GM12878 (cell line): ENCODE results near the gene PLEKHM3.

Source experiments
- CREB1 ChIP-seq: IDR thresholded peaks from 2 replicates; pipeline ENCODE4 v1.6.1; 2012; ENCODE audit warnings: low read depth, mild to moderate bottlenecking, inconsistent platforms
- CTCF ChIP-seq, 3 experiments: IDR thresholded peaks in 2 of 3; conservative IDR thresholded peaks in 1 of 3; 2 replicates each; pipeline ENCODE4 v1.5.1; 2011; ENCODE audit warnings: low read depth in 3 of 3, low read length in 3 of 3, mild to moderate bottlenecking in 3 of 3, control low read depth in 2 of 3, moderate library complexity in 2 of 3, inconsistent platforms in 1 of 3, mixed read lengths in 1 of 3; ENCODE audit not compliant: control insufficient read depth in 2 of 3, insufficient read depth in 1 of 3; ENCODE audit errors: extremely low read depth in 1 of 3
- REST ChIP-seq: IDR thresholded peaks from 2 replicates; pipeline ENCODE4 v1.6.1; 2012; ENCODE audit warnings: mild to moderate bottlenecking, low read depth, low read length
- RFX5 ChIP-seq: IDR thresholded peaks from 2 replicates; pipeline ENCODE4 v1.6.1; 2011; ENCODE audit warnings: low read depth, low read length, improper control_type of control experiment

- TF ChIP-seq CTCF (IDR thresholded peaks at IDR 0.05 in 2 of 3, conservative IDR thresholded peaks at IDR 0.05 in 1 of 3; ENCODE audit: control insufficient read depth in 2 of 3, extremely low read depth in 1 of 3, insufficient read depth in 1 of 3, low read depth in 3 of 3, low read length in 3 of 3) = no peak
- TF ChIP-seq CREB1 = no peak
- TF ChIP-seq RFX5 = no peak
- no peak for TF ChIP-seq REST
Observed at GRCh38 chr2:207988975-207989374, 36.4 kb downstream of the PLEKHM3 start.
